ENCODE measurements around the gene GSTM5.

- TF ChIP-seq CTCF (IDR thresholded peaks at IDR 0.05): no peak
- TF ChIP-seq POLR2A (IDR thresholded peaks at IDR 0.05): no peak
- TF ChIP-seq POLR2AphosphoS5 (IDR thresholded peaks at IDR 0.05): no peak
Measured at GRCh38 chr1:109716570-109717090, 4.6 kb downstream of the GSTM5 start.

All from prostate gland (tissue), 2 donors.